ENCODE measurements around the gene GJC1. TPM values are rescaled to one million over a fixed set of nuclear protein-coding genes. Genes with fewer than 3 reads are reported as not detected.

Gene GJC1
- total and polyA plus RNA-seq, 2 donors (not counting 3 experiments of a cell fraction or from before 2014, with no cell fraction given): 13.8 to 39.7 TPM

- dilution Hi-C loops (cut with MboI; ENCODE audit: extremely low pct_ligation_motif_present, low sequenced_read_pairs): no loop called here
- no peaks in the 10 kb centered on the region for H3K4me1 ChIP-seq (ENCODE audit: control insufficient read depth, extremely low read depth, insufficient read depth, low read length)
- H2AFZ ChIP-seq (ENCODE audit: low read depth, low read length): no peak overlapping the region
- intact Hi-C loops (cut with micrococcal nuclease): no loop called here
- TF ChIP-seq MYC (IDR thresholded peaks at IDR 0.05; ENCODE audit: low read depth, low read length): no peak
- no peak for TF ChIP-seq MAX (IDR thresholded peaks at IDR 0.05; ENCODE audit: insufficient read depth, insufficient read length)
- TF ChIP-seq POLR2AphosphoS5 (IDR thresholded peaks at IDR 0.05; ENCODE audit: insufficient read depth, low read depth, low read length): no peak
- no peak for TF ChIP-seq CTCF (IDR thresholded peaks at IDR 0.05; ENCODE audit: extremely low read depth in 1 of 2, insufficient read depth in 1 of 2, low read depth in 1 of 2, low read length in 2 of 2)
- no peak for TF ChIP-seq GATA2 (IDR thresholded peaks at IDR 0.05; ENCODE audit: insufficient read depth, insufficient read length, low read depth, low read length)
- no peak for TF ChIP-seq FOS (IDR thresholded peaks at IDR 0.05; ENCODE audit: borderline replicate concordance, insufficient read depth, low read length)
- no peak for TF ChIP-seq POLR2A (IDR thresholded peaks at IDR 0.05; ENCODE audit: low read depth, low read length)
- TF ChIP-seq EZH2 (IDR thresholded peaks at IDR 0.05; ENCODE audit: borderline replicate concordance, low read depth, low read length, severe bottlenecking): no peak
- TF ChIP-seq JUN (IDR thresholded peaks at IDR 0.05; ENCODE audit: borderline replicate concordance, insufficient read depth, insufficient read length, low read depth): no peak
- H4K20me1 ChIP-seq (replicated peaks; ENCODE audit: control insufficient read depth, extremely low read depth, insufficient read depth, low read length): no peaks in the 10 kb centered on the region
- no peak overlapping the region for H3K9ac ChIP-seq (replicated peaks; ENCODE audit: extremely low read depth, insufficient read depth, low read length)
- no peaks in the 10 kb centered on the region for H3K36me3 ChIP-seq (ENCODE audit: control insufficient read depth in 2 of 2, extremely low read depth in 1 of 2, insufficient read depth in 2 of 2, low read length in 2 of 2)
- BruUV-seq (replicated peaks): no TSS peak
- H3K9me1 ChIP-seq (replicated peaks; ENCODE audit: control insufficient read depth, extremely low read depth, insufficient read depth, low read length): no peaks in the 10 kb centered on the region
- no peak overlapping the region for H3K4me2 ChIP-seq (ENCODE audit: insufficient read depth, low read length)
- DNase-seq (ENCODE audit: low read depth, low spot score) (no peak), FAIRE-seq (no peak)
- ChIA-PET POLR2A (interaction anchor here (0.9 kb wide), 1 partner anchor 90 kb away, joined by 3 read pairs; no protein-coding TSS in a partner anchor), CTCF (interaction anchor here (1.5 to 15.3 kb wide), 9 partner anchors 11 to 241 kb away, joined by 5 to 368 read pairs (median 31); partner anchors contain the start of gene GJC1)
- no peaks in the 10 kb centered on the region for H3K79me2 ChIP-seq (ENCODE audit: control insufficient read depth, insufficient read depth, low read length)
- H3K9me3 ChIP-seq (replicated peaks; ENCODE audit: control insufficient read depth, insufficient read depth, low read length): no peaks in the 10 kb centered on the region
- H3K27me3 ChIP-seq (ENCODE audit: control insufficient read depth in 2 of 2, insufficient read depth in 2 of 2, low read length in 2 of 2): no peaks in the 10 kb centered on the region
- H3K4me3 ChIP-seq (replicated peaks in 1 of 3; ENCODE audit: insufficient read depth in 1 of 3, low read depth in 1 of 3, low read length in 3 of 3): no peak overlapping the region
- H3K27ac ChIP-seq (ENCODE audit: insufficient read depth, low read depth, low read length): no peak overlapping the region
Measured at GRCh38 chr17:44780845-44781480, 49.1 kb downstream of the GJC1 start.
